GM13977 (cell line): ENCODE results near the gene CCNY.

Experiments used
- DNase-seq: peaks from one replicate; pipeline ENCODE4 v3.0.0; 2012; ENCODE audit warnings: low spot score
- in situ Hi-C: fragments of 300-500 bp; cut with MboI; formaldehyde crosslinking; loops from one replicate; pipeline ENCODE4 v1.12.0; 2022; ENCODE audit warnings: low sequenced_read_pairs, low pct_unique_long_range_greater_than_20kb, mixed read lengths, inconsistent platforms; ENCODE audit not compliant: unreplicated experiment
- TF ChIP-seq, protein P1 (sequence below): IDR thresholded peaks from 2 replicates; pipeline ENCODE4 v1.5.1; 2012; ENCODE audit warnings: mild to moderate bottlenecking, control low read depth; ENCODE audit not compliant: insufficient read depth; ENCODE audit errors: extremely low read depth, missing control alignments

Gene CCNY

DNA sequence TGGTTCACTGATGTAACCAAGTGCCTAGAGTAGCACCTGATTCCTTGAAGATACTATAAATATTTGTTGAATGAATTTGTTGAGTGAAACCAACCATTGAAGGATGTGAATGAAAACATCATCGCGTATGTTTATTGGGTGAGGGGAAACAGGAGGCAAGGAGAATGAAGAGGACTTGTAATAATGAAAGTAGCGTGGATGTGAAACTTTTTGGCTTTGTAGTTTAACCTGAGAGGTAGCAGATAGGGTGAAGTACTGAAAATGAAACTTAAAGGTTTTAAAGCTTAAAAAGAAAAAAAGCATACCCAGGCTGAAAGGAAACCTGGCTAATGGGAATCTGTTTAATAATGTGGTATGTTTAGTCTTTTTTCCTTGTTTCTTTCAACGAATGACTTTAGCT, 5.2 kb downstream of the CCNY start:
- TF ChIP-seq, protein P1, sequence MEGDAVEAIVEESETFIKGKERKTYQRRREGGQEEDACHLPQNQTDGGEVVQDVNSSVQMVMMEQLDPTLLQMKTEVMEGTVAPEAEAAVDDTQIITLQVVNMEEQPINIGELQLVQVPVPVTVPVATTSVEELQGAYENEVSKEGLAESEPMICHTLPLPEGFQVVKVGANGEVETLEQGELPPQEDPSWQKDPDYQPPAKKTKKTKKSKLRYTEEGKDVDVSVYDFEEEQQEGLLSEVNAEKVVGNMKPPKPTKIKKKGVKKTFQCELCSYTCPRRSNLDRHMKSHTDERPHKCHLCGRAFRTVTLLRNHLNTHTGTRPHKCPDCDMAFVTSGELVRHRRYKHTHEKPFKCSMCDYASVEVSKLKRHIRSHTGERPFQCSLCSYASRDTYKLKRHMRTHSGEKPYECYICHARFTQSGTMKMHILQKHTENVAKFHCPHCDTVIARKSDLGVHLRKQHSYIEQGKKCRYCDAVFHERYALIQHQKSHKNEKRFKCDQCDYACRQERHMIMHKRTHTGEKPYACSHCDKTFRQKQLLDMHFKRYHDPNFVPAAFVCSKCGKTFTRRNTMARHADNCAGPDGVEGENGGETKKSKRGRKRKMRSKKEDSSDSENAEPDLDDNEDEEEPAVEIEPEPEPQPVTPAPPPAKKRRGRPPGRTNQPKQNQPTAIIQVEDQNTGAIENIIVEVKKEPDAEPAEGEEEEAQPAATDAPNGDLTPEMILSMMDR = no peak
- in situ Hi-C loops = no loop called here
- DNase-seq = peak; percentile 68

DNA sequence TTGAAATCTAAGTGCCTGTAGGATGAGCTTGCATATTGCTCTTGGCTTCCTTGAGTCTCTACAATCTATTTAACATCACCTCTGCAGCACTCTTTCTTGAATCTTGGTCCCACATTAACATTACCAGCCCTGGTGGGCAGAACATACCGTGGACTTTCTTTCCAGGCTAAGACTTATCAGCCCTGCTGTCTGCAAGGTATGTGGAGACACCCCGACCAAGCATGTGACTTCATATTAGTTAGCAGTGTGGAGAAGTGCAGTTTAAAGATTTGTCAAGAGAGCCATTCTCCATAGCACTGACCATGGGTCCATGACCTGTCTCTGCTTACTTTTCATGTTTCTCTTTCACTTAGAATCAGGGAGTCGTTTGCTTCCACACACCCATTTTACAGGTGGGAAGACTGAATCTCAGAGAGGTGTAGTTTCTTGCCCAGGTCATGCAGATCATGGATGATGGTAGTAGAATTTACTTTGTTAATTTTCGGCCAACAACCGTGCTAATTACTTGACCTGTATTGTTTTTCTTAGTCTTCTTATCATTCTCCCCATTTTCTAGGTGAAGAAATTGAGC, 6.0 kb downstream of the CCNY start:
- in situ Hi-C loops = no loop called here
- DNase-seq = no peak
- TF ChIP-seq, protein P1 = no peak

DNA sequence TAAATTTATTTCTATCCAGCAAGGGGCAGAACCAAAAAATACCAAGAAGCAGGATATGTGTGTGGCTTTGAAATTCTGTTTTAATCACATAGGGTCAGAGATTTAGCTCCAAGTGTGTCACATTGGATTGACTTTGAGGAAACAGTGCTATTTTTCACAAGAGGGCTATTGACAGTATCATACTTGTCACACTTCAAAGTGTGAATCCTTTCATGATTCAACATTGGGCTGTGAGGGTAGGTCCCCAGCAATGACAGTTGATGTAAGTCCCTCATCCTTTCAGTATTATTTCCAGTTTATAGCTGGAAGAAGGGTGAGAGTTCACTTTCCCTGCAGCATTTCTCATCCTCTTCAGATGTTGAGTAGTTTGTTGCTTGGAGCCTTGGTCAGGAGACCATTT, 7.4 kb downstream of the CCNY start:
- DNase-seq = no peak
- in situ Hi-C loops = no loop called here
- TF ChIP-seq, protein P1 = no peak

DNA sequence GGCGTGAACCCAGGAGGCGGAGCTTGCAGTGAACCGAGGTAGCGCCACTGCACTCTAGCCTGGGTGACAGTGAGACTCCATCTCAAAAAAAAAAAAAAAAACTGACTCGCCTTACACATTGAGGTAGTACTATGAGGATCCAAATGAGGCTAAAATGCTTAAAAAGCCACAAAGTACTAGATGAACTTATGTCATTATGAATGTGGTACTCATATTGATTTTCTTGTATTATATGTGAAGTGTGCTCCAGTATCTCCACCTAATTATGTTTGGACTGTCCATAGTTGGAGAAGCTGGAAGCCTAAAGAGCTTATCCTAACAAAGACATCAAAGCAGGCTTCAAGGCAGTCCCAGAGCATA, 9.1 kb downstream of the CCNY start:
- TF ChIP-seq, protein P1 = no peak
- no peak for DNase-seq
- in situ Hi-C loops = no loop called here

DNA sequence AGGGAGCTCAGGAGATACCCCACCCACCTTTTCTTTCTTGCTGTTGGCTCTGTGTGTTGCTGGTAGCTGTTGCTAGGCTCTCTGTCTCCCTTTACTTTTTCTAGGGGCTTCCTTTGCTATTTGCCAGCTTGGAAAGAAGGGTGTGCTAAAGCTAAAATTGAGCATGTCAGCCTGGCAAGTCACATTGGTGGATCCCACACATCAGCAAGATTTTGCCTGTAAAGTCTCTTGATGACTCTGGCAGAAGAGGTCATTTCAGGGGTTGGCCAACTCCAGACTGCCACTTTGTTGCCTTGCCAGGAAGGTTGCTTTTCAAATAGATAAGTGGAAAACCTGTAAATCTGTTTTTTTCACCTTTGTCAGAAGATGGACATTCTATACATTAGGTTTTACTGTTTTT, 9.9 kb downstream of the CCNY start:
- in situ Hi-C loops = no loop called here
- no peak for DNase-seq
- TF ChIP-seq, protein P1 = no peak

DNA sequence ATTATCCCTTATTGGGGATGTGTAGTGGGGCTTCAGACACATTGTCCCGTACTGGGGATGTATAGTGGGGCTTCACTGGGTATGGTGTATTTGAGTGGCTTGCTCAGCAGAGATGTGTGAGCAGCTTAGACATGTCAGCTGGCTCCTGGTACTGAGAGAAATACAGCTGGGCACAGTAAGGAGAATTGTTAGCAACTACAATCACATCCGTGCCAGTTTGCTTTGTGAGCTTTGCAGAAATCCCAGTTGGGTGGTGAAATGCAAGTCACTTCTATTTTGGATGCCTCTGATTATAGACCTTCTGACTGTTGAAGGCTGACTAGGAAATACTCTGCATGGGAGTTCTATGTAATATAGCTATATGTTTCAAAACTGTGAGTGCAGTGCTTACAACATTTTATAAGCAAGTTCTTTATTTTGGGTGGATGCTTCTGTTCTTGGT, 10.8 kb downstream of the CCNY start:
- no peak for DNase-seq
- in situ Hi-C loops = no loop called here
- TF ChIP-seq, protein P1 = no peak
